Pancreas (tissue), 10 donors: ENCODE data around the gene NOSIP. TPM values are rescaled to one million over a fixed set of nuclear protein-coding genes. Genes with fewer than 3 reads are reported as not detected.

Source experiments
- ATAC-seq, 4 donors: fragments of 200-7000 bp; cut with Tn5 transposase; one replicate each; pipeline versions ENCODE4 v1.8.0 to v1.9.1; 2020; ENCODE audit warnings: mild to moderate bottlenecking in 4 of 4, moderate library complexity in 4 of 4
- DNase-seq, 6 donors: peaks; one replicate each; pipeline ENCODE4 v3.0.0-alpha.2; 2020
- FAIRE-seq: peaks from 2 replicates; lab custom pipeline; 2012; peaks lifted over from hg19 to GRCh38; lab: Jason Lieb, UNC
- H3K27ac ChIP-seq, 4 donors: fragments of 200-600 bp; sonication (generic); 1 replicate in 3 of 4; 2 replicates in 1 of 4; pipeline versions ENCODE4 v1.5.0 to v1.8.0; 2020
- H3K27me3 ChIP-seq, 4 donors: fragments of 200-600 bp; one replicate each; pipeline ENCODE4 v1.8.0; 2021
- H3K36me3 ChIP-seq, 3 donors: fragments of 200-600 bp; sonication (generic) in 1 of 3; one replicate each; pipeline versions ENCODE4 v1.5.0 to v1.8.0; 2020 to 2021
- H3K4me1 ChIP-seq, 3 donors: fragments of 200-600 bp; one replicate each; pipeline ENCODE4 v1.8.0; 2021
- H3K4me3 ChIP-seq, 4 donors: fragments of 200-600 bp; sonication (generic) in 2 of 4; one replicate each; pipeline versions ENCODE4 v1.5.0 to v1.8.0; 2020 to 2021
- H3K9me3 ChIP-seq, 4 donors: fragments of 200-600 bp; one replicate each; pipeline ENCODE4 v1.8.0; 2021
- CTCF ChIP-seq, 4 donors: fragments of 200-600 bp; sonication (generic) in 3 of 4; IDR thresholded peaks; one replicate each; pipeline versions ENCODE4 v1.5.0 to v1.8.0; 2021; ENCODE audit warnings: antibody characterized with exemption in 4 of 4
- WGBS, 2 donors: extraction: QIAGEN DNeasy Blood & Tissue Kit; methylation state at CpG; one replicate each; pipeline ENCODE4 v1.1.7; 2013; 5-methylcytosine and 5-hydroxymethylcytosine counted together
- intact Hi-C, 3 donors: fragments of 100-400 bp; cut with DNase I; formaldehyde crosslinking; loops; one replicate each; pipeline versions ENCODE4 v1.11.1 to v1.14.2; 2022
- polyA plus RNA-seq, 2 donors: library from polyadenylated mRNA; stranded (reverse); fragments of 200-250 nt; gene quantifications; one replicate each; pipeline ENCODE4 v1.2.3, GENCODE V29; 2013
- total RNA-seq, 6 donors: library from RNA; stranded (reverse); fragmentation: NEBNext Ultra II Directional in 4 of 6; extraction: Animal tissue kit (Norgen Biotek cat#: 25700) in 4 of 6; gene quantifications; one replicate each; pipeline versions ENCODE4 v1.2.1 to v1.2.4, GENCODE V29; 2021 to 2023
- donor health status: healthy with polysubstance abuse.
- donor health status: DM: no; HTN: no; CAD: no; lungs with moderate emphysema.
- donor health status: DM: no; HTN: no; CAD: no.
- donor health status: control.
- donor health status: control.
- donor health status: Bipolar disorder and iron deficiency.
- donor health status: DM: yes; HTN: yes; CAD: no.
- donor health status: DM: no; HTN: no; CAD: no.
- donor health status: DM: no; HTN: no; CAD: no.
- donor health status: DM: yes; HTN: yes; CAD: no.

Gene NOSIP
- total and polyA plus RNA-seq, 8 donors, result 40.5 to 148 (median 60.6) TPM

- Histone ChIP-seq H3K36me3 (no peaks in the 10 kb centered on the region), H3K4me1 (no peaks in the 10 kb centered on the region), H3K9me3 (no peaks in the 10 kb centered on the region), H3K27ac (no peak overlapping the region), H3K4me3 (no peak overlapping the region), H3K27me3 (no peaks in the 10 kb centered on the region)
- no peak for ATAC-seq
- intact Hi-C loops, result loop anchor here in 2 of 3 donors (5.0 kb wide), 1 partner anchor 36 kb away; no protein-coding TSS in a partner anchor
- WGBS, 2 donors, result 92% methylated on average over 14 of the region's 14 CpGs
- no peak for DNase-seq
- no peak for FAIRE-seq
- TF ChIP-seq CTCF (IDR thresholded peaks at IDR 0.05), result no peak
These were observed 37.3 kb downstream of the NOSIP start for GRCh38 chr19:49543032-49543431.

GRCh38 chr19:49542446-49542845 is 37.9 kb downstream of the NOSIP start:
- DNase-seq, result no peak
- no peak for TF ChIP-seq CTCF (IDR thresholded peaks at IDR 0.05)
- intact Hi-C loops, result loop anchor here in 2 of 3 donors (5.0 kb wide), 1 partner anchor 35 kb away; no protein-coding TSS in a partner anchor
- H3K9me3 ChIP-seq, result no peaks in the 10 kb centered on the region
- no peaks in the 10 kb centered on the region for H3K4me1 ChIP-seq
- H3K27ac ChIP-seq, result no peak overlapping the region
- no peaks in the 10 kb centered on the region for H3K27me3 ChIP-seq
- H3K36me3 ChIP-seq, result no peaks in the 10 kb centered on the region
- no peak for ATAC-seq
- H3K4me3 ChIP-seq, result no peak overlapping the region
- 94% methylated on average over 16 of the region's 16 CpGs for WGBS, 2 donors
- FAIRE-seq, result no peak

- no peaks in the 10 kb centered on the region for H3K9me3 ChIP-seq
- no peak for TF ChIP-seq CTCF (IDR thresholded peaks at IDR 0.05)
- ATAC-seq (no peak), FAIRE-seq (no peak), DNase-seq (no peak)
- no peaks in the 10 kb centered on the region for H3K36me3 ChIP-seq
- H3K4me1 ChIP-seq, result no peaks in the 10 kb centered on the region
- no peaks in the 10 kb centered on the region for H3K27me3 ChIP-seq
- WGBS, 2 donors, result 90 to 92% methylated on average over 6 of the region's 6 CpGs
- H3K27ac ChIP-seq, result no peak overlapping the region
- no peak overlapping the region for H3K4me3 ChIP-seq
- intact Hi-C loops, result loop anchor here in 2 of 3 donors (5.0 kb wide), 1 partner anchor 35 kb away; no protein-coding TSS in a partner anchor
These were observed 38.4 kb downstream of the NOSIP start for GRCh38 chr19:49541914-49542313.

GRCh38 chr19:49539192-49539952 is 41.0 kb downstream of the NOSIP start:
- TF ChIP-seq CTCF (IDR thresholded peaks at IDR 0.05), result no peak
- ATAC-seq (no peak), FAIRE-seq (no peak), DNase-seq (no peak)
- Histone ChIP-seq H3K9me3 (no peaks in the 10 kb centered on the region), H3K4me1 (no peaks in the 10 kb centered on the region), H3K27ac (no peak overlapping the region), H3K4me3 (no peak overlapping the region), H3K36me3 (no peaks in the 10 kb centered on the region), H3K27me3 (no peaks in the 10 kb centered on the region)
- 95 to 96% methylated on average over 13 of the region's 13 CpGs for WGBS, 2 donors
- intact Hi-C loops, result no loop called here

- FAIRE-seq (no peak), ATAC-seq (no peak), DNase-seq (no peak)
- no peaks in the 10 kb centered on the region for H3K27me3 ChIP-seq
- no peak for TF ChIP-seq CTCF (IDR thresholded peaks at IDR 0.05)
- no peak overlapping the region for H3K27ac ChIP-seq
- WGBS, 2 donors, result 79 to 80% methylated on average over 5 of the region's 5 CpGs
- H3K36me3 ChIP-seq, result no peaks in the 10 kb centered on the region
- no peaks in the 10 kb centered on the region for H3K9me3 ChIP-seq
- intact Hi-C loops, result no loop called here
- no peaks in the 10 kb centered on the region for H3K4me1 ChIP-seq
- no peak overlapping the region for H3K4me3 ChIP-seq
These were observed 41.7 kb downstream of the NOSIP start for GRCh38 chr19:49538643-49539042.
